EH (cell line): ENCODE results near the gene KRT3.
"Not testable (repeated sequence)": the region's sequence is repeated elsewhere in the genome, so short reads cannot be mapped to it uniquely, and the experiment has no call there.

Experiments
- DNase-seq: peaks from one replicate; pipeline ENCODE4 v3.0.0-alpha.2; 2015; ENCODE audit warnings: low read depth

The KRT3 gene

GRCh38 chr12:52798003-52798670, 2.2 kb upstream of the KRT3 start:
- peak; percentile 78 for DNase-seq

- no peak for DNase-seq
Measured at GRCh38 chr12:52797529-52797894, 1.6 kb upstream of the KRT3 start.

GRCh38 chr12:52796839-52797528, 1.1 kb upstream of the KRT3 start:
- no peak for DNase-seq

GRCh38 chr12:52796429-52796794, 495 bp upstream of the KRT3 start:
- no peak for DNase-seq

GRCh38 chr12:52795332-52795674, 614 bp downstream of the KRT3 start:
- not testable (repeated sequence) for DNase-seq

- peak; percentile 62 for DNase-seq
Measured at GRCh38 chr12:52794479-52795331, 1.2 kb downstream of the KRT3 start.

- no peak for DNase-seq
Measured at GRCh38 chr12:52792185-52793029, 3.5 kb downstream of the KRT3 start.

- peak; percentile 11 for DNase-seq
Measured at GRCh38 chr12:52791271-52792184, 4.4 kb downstream of the KRT3 start.

GRCh38 chr12:52790427-52791270, 5.3 kb downstream of the KRT3 start:
- no peak for DNase-seq

GRCh38 chr12:52789637-52790426, 6.1 kb downstream of the KRT3 start:
- no peak for DNase-seq

GRCh38 chr12:52788876-52789636, 6.9 kb downstream of the KRT3 start:
- no peak for DNase-seq

GRCh38 chr12:52788192-52788875, 7.6 kb downstream of the KRT3 start:
- no peak for DNase-seq

- DNase-seq: no peak
Measured at GRCh38 chr12:52787324-52788191, 8.4 kb downstream of the KRT3 start.

- no peak for DNase-seq
Measured at GRCh38 chr12:52784909-52785308, 11.0 kb downstream of the KRT3 start.

- DNase-seq: no peak
Measured at GRCh38 chr12:52783563-52784316, 12.2 kb downstream of the KRT3 start.

GRCh38 chr12:52782502-52782901, 13.4 kb downstream of the KRT3 start:
- DNase-seq: no peak
